ENCODE results near the gene C22orf31. TPM values are rescaled to one million over a fixed set of nuclear protein-coding genes. Genes with fewer than 3 reads are reported as not detected.

The C22orf31 gene
- polyA plus RNA-seq, 2 of the 4 experiments (the other 2 are of a cell fraction): not detected

- Histone ChIP-seq H3K4me1 (no peaks in the 10 kb centered on the region), H3K27ac (no peak overlapping the region), H3K9me3 (no peaks in the 10 kb centered on the region), H3K4me2 (no peak overlapping the region), H3K4me3 (no peak overlapping the region)
- DNase-seq (ENCODE audit: low read depth in 1 of 2, low spot score in 1 of 2) (no peak), ATAC-seq (no peak), FAIRE-seq (no peak)
- POLR2A ChIA-PET: no interaction called here
- TF ChIP-seq EP300 (IDR thresholded peaks at IDR 0.05): no peak
- no peak for TF ChIP-seq BHLHE40 (IDR thresholded peaks at IDR 0.05; ENCODE audit: low read depth, low read length)
- CTCF ChIA-PET: interaction anchor here (0.7 to 1.1 kb wide), 3 partner anchors 9 to 198 kb away, joined by 3 read pairs; no protein-coding TSS in a partner anchor
- WGBS (ENCODE audit: missing lambda C conversion rate): 60% methylated on average over 3 of the region's 3 CpGs
Observed at GRCh38 chr22:29089507-29089906, 27.9 kb upstream of the C22orf31 start.

GRCh38 chr22:29088809-29089208, 27.2 kb upstream of the C22orf31 start:
- Histone ChIP-seq H3K9me3 (no peaks in the 10 kb centered on the region), H3K27ac (no peak overlapping the region), H3K4me2 (no peak overlapping the region), H3K4me1 (no peaks in the 10 kb centered on the region), H3K4me3 (no peak overlapping the region)
- TF ChIP-seq FOSB (CRISPR knock-in tag; IDR thresholded peaks at IDR 0.05) (no peak), JUN (IDR thresholded peaks at IDR 0.05) (no peak), KDM1A (IDR thresholded peaks at IDR 0.05; ENCODE audit: low read depth) (no peak), REST (IDR thresholded peaks at IDR 0.05) (no peak), RCOR1 (IDR thresholded peaks at IDR 0.05; ENCODE audit: low read depth, low read length) (no peak), RNF2 (IDR thresholded peaks at IDR 0.05; ENCODE audit: borderline replicate concordance, low read depth) (no peak), RFX5 (IDR thresholded peaks at IDR 0.05) (no peak), HDAC2 (IDR thresholded peaks at IDR 0.05) (no peak), JUNB (IDR thresholded peaks at IDR 0.05) (no peak), HOXB13 (CRISPR knock-in tag; IDR thresholded peaks at IDR 0.05; ENCODE audit: low read depth) (no peak), KDM5A (IDR thresholded peaks at IDR 0.05) (no peak), HOXA7 (CRISPR knock-in tag; IDR thresholded peaks at IDR 0.05) (no peak), MAZ (IDR thresholded peaks at IDR 0.05; ENCODE audit: borderline replicate concordance, low read depth, low read length) (no peak), NFE2L2 (conservative IDR thresholded peaks at IDR 0.05; ENCODE audit: low read length) (no peak), USF2 (IDR thresholded peaks at IDR 0.05) (no peak), TP53 (CRISPR knock-in tag; IDR thresholded peaks at IDR 0.05) (no peak), MAX (IDR thresholded peaks at IDR 0.05) (no peak), ZFP36 (IDR thresholded peaks at IDR 0.05; ENCODE audit: borderline replicate concordance, partially characterized antibody) (no peak), CBX8 (IDR thresholded peaks at IDR 0.05) (no peak)
- POLR2A ChIA-PET: no interaction called here
- WGBS (ENCODE audit: missing lambda C conversion rate): 90% methylated on average over 3 of the region's 3 CpGs
- ATAC-seq (no peak), FAIRE-seq (no peak), DNase-seq (ENCODE audit: low read depth in 1 of 2, low spot score in 1 of 2) (no peak)
- CTCF ChIA-PET: interaction anchor here (1.1 kb wide), 1 partner anchor 8 kb away, joined by 3 read pairs; no protein-coding TSS in a partner anchor

GRCh38 chr22:29087012-29087411, 25.4 kb upstream of the C22orf31 start:
- FAIRE-seq (no peak), ATAC-seq (no peak), DNase-seq (ENCODE audit: low read depth in 1 of 2, low spot score in 1 of 2) (no peak)
- no peak overlapping the region for H3K4me2 ChIP-seq
- WGBS (ENCODE audit: missing lambda C conversion rate): 90% methylated on average over 2 of the region's 2 CpGs
- no peaks in the 10 kb centered on the region for H3K9me3 ChIP-seq
- no peak for TF ChIP-seq FOSL2 (IDR thresholded peaks at IDR 0.05)
- no peak for TF ChIP-seq FOSL2 (CRISPR knock-in tag; IDR thresholded peaks at IDR 0.05)
- no peak for TF ChIP-seq ZNF302 (CRISPR knock-in tag; IDR thresholded peaks at IDR 0.05)
- no peak for TF ChIP-seq ESRRA (IDR thresholded peaks at IDR 0.05; ENCODE audit: borderline replicate concordance, low read length)
- no peak for TF ChIP-seq EP300 (IDR thresholded peaks at IDR 0.05)
- TF ChIP-seq HEYL (CRISPR knock-in tag; IDR thresholded peaks at IDR 0.05): no peak
- no peak for TF ChIP-seq GATA3 (IDR thresholded peaks at IDR 0.05; ENCODE audit: borderline replicate concordance)
- no peak for TF ChIP-seq MAX (IDR thresholded peaks at IDR 0.05)
- no peak for TF ChIP-seq EHMT2 (IDR thresholded peaks at IDR 0.05; ENCODE audit: low read depth)
- no peak for TF ChIP-seq KDM5A (IDR thresholded peaks at IDR 0.05)
- no peak for TF ChIP-seq JUN (IDR thresholded peaks at IDR 0.05)
- CTCF ChIA-PET: no interaction called here
- POLR2A ChIA-PET: no interaction called here
- H3K4me1 ChIP-seq: no peaks in the 10 kb centered on the region
- no peak overlapping the region for H3K27ac ChIP-seq
- no peak overlapping the region for H3K4me3 ChIP-seq

Data from A549 (cell line).